ENCODE results near the gene SERPINE1.
"Not testable (repeated sequence)": the region's sequence is repeated elsewhere in the genome, so short reads cannot be mapped to it uniquely, and the experiment has no call there.

SERPINE1 gene

GRCh38 chr7:101126651-101127459 is at the start of gene SERPINE1:
Gene SERPINE1, plus strand, starts transcription at chr7:101127104. Its CDS starts 1,290 bp downstream, at chr7:101128394.
- DNase-seq (ENCODE audit: low spot score): peak; percentile 41

GRCh38 chr7:101077303-101078086 is 49.4 kb upstream of the SERPINE1 start:
- peak; percentile 85 for DNase-seq (ENCODE audit: low spot score)

- DNase-seq (ENCODE audit: low spot score): no peak
Observed at GRCh38 chr7:101081432-101081831, 45.5 kb upstream of the SERPINE1 start.

GRCh38 chr7:101084865-101085161 is 42.1 kb upstream of the SERPINE1 start:
- DNase-seq (ENCODE audit: low spot score): no peak

- DNase-seq (ENCODE audit: low spot score): peak; percentile 89
Observed at GRCh38 chr7:101085162-101085964, 41.5 kb upstream of the SERPINE1 start, which contains the start of gene TRIM56. Gene TRIM56, plus strand, starts transcription at chr7:101085481. Its CDS starts 1,832 bp downstream, at chr7:101087313.

GRCh38 chr7:101087334-101088068 is 39.4 kb upstream of the SERPINE1 start:
- DNase-seq (ENCODE audit: low spot score): no peak

- DNase-seq (ENCODE audit: low spot score): no peak
Observed at GRCh38 chr7:101088069-101088425, 38.9 kb upstream of the SERPINE1 start.

GRCh38 chr7:101088858-101089529 is 37.9 kb upstream of the SERPINE1 start:
- DNase-seq (ENCODE audit: low spot score): no peak

- no peak for DNase-seq (ENCODE audit: low spot score)
Observed at GRCh38 chr7:101089876-101090275, 37.0 kb upstream of the SERPINE1 start.

GRCh38 chr7:101092266-101092905 is 34.5 kb upstream of the SERPINE1 start:
- not testable (repeated sequence) for DNase-seq (ENCODE audit: low spot score)

- no peak for DNase-seq (ENCODE audit: low spot score)
Observed at GRCh38 chr7:101093906-101094305, 33.0 kb upstream of the SERPINE1 start.

GRCh38 chr7:101094376-101094775 is 32.5 kb upstream of the SERPINE1 start:
- DNase-seq (ENCODE audit: low spot score): no peak

GRCh38 chr7:101094791-101095375 is 32.0 kb upstream of the SERPINE1 start:
- no peak for DNase-seq (ENCODE audit: low spot score)

GRCh38 chr7:101096331-101096956 is 30.5 kb upstream of the SERPINE1 start:
- DNase-seq (ENCODE audit: low spot score): no peak

- no peak for DNase-seq (ENCODE audit: low spot score)
Observed at GRCh38 chr7:101096957-101097347, 30.0 kb upstream of the SERPINE1 start.

GRCh38 chr7:101097561-101097960 is 29.3 kb upstream of the SERPINE1 start:
- DNase-seq (ENCODE audit: low spot score): no peak

GRCh38 chr7:101099969-101100781 is 26.7 kb upstream of the SERPINE1 start:
- DNase-seq (ENCODE audit: low spot score): no peak

- DNase-seq (ENCODE audit: low spot score): no peak
Observed at GRCh38 chr7:101100858-101101847, 25.8 kb upstream of the SERPINE1 start.

Data from germinal center (tissue), 1 donor.